ENCODE measurements around the gene HOXD9. TPM values are rescaled to one million over a fixed set of nuclear protein-coding genes. Genes with fewer than 3 reads are reported as not detected.

HOXD9 gene
- total and polyA plus RNA-seq, 2 of the 8 experiments (the other 6 are each of a cell fraction or from before 2014, with no cell fraction given), result not detected

DNA sequence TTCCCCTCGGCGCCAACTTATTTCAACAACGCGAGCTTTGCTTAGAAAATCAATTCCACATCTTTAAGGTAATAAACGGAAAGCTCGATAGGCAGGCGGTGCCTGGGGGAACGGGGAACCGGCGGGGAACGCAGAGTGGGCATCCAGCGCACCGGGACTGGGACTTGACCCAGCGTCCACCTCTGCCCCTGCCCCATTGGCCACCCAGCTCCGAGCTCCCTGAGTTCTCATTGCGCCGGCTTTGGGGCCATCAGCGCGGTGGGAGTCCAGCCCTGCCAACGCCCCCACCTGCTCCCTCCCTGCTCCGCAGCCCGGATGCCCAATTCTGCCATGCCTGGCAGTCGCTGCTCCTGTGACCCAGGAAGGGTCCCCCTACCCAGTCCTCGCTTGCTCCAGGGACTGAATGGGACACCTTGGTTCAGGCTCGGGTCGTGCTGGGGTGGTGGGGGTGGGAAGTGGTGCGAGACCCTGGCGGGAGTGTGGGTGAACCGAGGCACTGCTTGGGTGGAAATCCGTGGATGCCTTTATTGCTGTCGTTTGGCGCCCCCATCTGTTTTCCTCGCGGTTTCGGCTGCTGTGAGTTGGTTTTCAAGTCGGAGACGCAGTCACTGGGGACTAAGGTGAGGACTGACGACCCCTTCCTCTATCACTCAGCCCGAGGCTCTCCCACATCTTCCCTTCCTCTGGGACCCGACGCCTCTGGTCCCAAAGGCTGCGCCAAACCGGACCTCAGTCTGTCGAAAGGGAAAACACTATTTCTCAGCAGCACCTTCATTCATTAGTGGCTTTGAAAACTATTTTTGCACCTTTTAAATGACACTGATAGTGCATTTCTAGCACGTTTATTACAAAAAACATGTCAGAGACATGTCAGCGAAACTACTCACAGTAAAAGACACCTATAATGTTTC, 36.4 kb upstream of the HOXD9 start (continued):
- TF ChIP-seq, protein P1, sequence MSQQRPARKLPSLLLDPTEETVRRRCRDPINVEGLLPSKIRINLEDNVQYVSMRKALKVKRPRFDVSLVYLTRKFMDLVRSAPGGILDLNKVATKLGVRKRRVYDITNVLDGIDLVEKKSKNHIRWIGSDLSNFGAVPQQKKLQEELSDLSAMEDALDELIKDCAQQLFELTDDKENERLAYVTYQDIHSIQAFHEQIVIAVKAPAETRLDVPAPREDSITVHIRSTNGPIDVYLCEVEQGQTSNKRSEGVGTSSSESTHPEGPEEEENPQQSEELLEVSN (IDR thresholded peaks at IDR 0.05), result no peak
